Mononuclear cell (primary cell): ENCODE data around the gene RBM10. TPM values are rescaled to one million over a fixed set of nuclear protein-coding genes. Genes with fewer than 3 reads are reported as not detected.

Experiments
- H3K27me3 ChIP-seq: 2 replicates; pipeline ENCODE4 v1.6.0; 2011; ENCODE audit warnings: low read length, control low read depth; ENCODE audit not compliant: insufficient read depth
- H3K4me1 ChIP-seq: 2 replicates; pipeline ENCODE4 v1.5.1; 2011; ENCODE audit warnings: mild to moderate bottlenecking, low read length, control low read depth; ENCODE audit not compliant: insufficient read depth
- H3K4me3 ChIP-seq: 2 replicates; pipeline ENCODE4 v1.5.1; 2011; ENCODE audit warnings: mild to moderate bottlenecking, low read length, moderate library complexity
- H3K9me3 ChIP-seq: 2 replicates; pipeline ENCODE4 v1.5.1; 2011; ENCODE audit warnings: low read depth, mild to moderate bottlenecking, control low read depth, low read length
- total RNA-seq: library from RNA; depleted of rRNA; stranded (reverse); fragments of >200 nt; gene quantifications from one replicate; pipeline ENCODE4 v1.2.3, GENCODE V29; 2012

RBM10 gene
- total RNA-seq, 1 donor, result 14.4 TPM

DNA sequence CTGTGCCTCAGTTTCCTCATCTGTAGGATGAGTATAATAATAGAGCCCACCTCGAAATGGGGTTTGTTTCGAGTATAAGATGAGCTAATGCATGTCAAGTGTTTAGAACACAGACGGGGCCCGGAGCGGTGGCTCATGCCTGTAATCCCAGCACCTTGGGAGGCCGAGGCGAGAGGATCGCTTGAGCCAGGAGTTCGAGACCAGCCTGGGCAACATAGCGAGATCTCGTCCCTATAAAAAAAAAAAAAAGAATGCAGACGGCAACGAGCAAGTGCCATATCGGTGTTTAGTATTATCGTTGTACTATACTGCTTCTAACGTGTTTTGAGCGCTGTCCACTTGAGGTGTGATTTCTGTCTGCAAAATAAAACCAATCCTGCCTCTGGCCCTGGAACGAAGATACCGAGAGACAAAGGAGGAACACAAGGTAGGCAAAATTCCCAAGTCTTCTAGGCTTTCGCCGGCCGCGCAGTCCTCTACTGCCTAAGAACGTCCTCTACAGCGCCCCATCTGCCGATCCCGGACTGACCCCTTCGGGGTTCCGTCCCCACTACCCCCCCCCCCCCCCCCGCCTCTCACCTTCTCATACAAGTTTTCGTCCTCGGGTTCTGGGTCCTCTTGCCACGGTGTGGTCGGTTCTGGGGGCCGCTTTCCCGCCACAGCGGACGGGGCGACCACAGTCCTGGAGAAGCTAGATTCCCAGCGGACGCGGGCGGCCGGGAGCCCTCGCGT is 961 bp upstream of the RBM10 start:
- Histone ChIP-seq H3K4me1 (peaks cover 32% of the 10 kb centered on the region), H3K4me3 (peak overlapping the region; percentile 59), H3K9me3 (no peaks in the 10 kb centered on the region), H3K27me3 (no peaks in the 10 kb centered on the region)

GRCh38 chrX:47145395-47146120 is 537 bp downstream of the RBM10 start:
- Histone ChIP-seq H3K27me3 (no peaks in the 10 kb centered on the region), H3K4me3 (peak overlapping the region; percentile 59), H3K4me1 (peaks cover 32% of the 10 kb centered on the region), H3K9me3 (no peaks in the 10 kb centered on the region)

DNA sequence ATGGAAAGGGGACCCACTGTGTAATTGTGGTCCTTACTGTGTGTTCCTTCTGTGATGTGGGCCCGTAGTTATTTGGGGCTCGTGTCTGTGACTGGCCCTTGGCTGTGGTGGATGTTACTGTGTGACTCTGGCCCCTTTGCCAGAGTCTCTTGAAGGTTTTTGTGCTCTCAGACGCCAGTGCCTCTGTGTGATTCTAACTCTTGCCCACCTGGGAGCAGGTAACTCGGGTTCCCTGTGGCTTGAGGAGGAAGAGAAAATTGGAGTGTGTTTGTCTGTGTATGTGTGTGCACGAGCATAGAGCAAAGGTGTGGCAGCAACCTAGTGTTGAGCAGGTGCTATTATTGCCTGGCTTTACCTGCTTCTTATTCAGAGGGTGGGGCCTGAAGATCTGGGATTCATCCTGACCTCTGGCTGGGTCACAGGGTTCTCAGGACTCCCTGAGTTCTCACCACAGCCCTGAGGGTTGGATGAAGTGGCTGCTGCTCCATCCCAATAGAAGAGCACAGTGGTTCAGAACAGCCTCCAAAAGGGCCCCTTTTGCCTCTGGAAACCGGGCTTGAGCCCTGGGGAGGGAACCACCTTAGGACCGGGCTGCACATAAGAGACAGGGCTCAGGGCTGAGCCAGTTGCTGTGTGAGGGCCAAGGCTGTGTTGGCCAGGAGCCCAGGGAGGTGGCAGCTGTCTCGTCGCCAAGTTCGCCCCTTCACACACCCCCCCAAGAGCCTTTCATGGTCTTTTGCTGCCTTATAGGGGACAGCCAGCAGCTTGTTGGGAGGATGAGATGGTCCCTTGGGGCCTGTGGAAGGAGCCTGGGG is 1.3 kb downstream of the RBM10 start:
- Histone ChIP-seq H3K4me3 (peak overlapping the region; percentile 59), H3K9me3 (no peaks in the 10 kb centered on the region), H3K27me3 (no peaks in the 10 kb centered on the region), H3K4me1 (peaks cover 32% of the 10 kb centered on the region)

DNA sequence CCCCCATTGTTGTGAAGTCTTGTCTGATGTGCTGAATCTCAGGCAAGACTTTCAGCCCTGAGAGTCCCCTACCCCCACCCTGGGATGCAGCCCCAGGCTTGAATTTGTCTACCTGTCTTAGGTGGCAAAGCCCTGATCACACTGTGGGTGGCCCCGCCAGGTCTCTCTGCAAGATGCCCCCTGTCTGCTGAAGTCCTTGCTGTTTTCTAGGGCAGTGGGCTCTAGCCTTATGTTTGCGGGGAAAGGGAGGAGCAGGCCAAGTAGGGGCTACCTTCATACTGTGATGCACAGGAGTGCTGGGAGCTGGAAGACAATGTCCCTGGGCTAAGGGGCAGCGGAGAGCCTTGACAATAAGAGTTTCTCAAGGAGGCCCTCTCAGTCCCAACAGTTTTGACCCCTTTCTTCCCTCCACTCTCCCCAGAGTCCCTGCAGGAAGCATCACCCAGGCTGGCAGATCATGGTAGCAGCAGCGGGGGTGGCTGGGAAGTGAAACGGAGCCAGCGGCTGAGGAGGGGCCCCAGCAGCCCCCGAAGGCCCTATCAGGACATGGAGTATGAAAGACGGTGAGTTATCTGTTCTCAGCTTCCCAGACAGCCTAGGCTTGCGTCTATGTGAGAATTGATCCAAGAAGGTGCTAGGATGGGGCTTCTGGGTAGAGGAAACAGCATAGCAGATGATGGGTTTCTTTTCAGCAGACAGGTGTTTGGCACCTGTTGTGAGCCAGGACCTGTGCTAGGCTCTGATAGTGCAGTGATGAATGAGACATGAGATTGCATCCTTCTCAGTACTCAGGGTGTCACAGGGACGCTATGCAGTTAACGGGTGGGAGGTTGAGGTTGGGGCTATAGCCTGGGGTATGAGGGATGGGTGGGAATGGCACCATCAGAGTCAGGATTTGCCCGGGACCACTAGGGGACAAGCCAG is 2.2 kb downstream of the RBM10 start:
- Histone ChIP-seq H3K9me3 (no peaks in the 10 kb centered on the region), H3K27me3 (no peaks in the 10 kb centered on the region), H3K4me1 (peaks cover 32% of the 10 kb centered on the region), H3K4me3 (no peak overlapping the region)

DNA sequence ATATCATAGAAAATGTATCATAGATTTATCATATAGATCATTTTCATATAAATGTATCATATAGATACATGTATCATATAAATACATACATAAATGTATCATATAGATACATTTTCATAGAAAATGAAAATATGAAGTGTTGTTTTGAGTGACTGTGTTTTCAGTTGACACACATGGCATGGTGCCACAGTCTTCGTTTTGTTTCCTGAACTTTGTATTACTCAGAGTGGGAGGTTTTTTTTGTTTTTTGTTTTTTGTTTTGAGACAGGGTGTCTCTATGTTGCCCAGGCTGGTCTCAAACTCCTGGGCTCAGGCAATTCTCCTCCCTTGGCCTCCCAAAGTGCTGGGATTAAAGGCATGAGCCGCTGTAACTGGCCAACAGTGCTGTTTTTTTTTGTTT is 3.9 kb downstream of the RBM10 start:
- peaks cover 24% of the 10 kb centered on the region for H3K4me1 ChIP-seq
- no peaks in the 10 kb centered on the region for H3K27me3 ChIP-seq
- H3K4me3 ChIP-seq, result no peak overlapping the region
- no peaks in the 10 kb centered on the region for H3K9me3 ChIP-seq

- H3K9me3 ChIP-seq, result no peaks in the 10 kb centered on the region
- H3K4me3 ChIP-seq, result no peak overlapping the region
- H3K4me1 ChIP-seq, result peaks cover 15% of the 10 kb centered on the region
- no peaks in the 10 kb centered on the region for H3K27me3 ChIP-seq
Measured at GRCh38 chrX:47151435-47151834, 6.4 kb downstream of the RBM10 start.

DNA sequence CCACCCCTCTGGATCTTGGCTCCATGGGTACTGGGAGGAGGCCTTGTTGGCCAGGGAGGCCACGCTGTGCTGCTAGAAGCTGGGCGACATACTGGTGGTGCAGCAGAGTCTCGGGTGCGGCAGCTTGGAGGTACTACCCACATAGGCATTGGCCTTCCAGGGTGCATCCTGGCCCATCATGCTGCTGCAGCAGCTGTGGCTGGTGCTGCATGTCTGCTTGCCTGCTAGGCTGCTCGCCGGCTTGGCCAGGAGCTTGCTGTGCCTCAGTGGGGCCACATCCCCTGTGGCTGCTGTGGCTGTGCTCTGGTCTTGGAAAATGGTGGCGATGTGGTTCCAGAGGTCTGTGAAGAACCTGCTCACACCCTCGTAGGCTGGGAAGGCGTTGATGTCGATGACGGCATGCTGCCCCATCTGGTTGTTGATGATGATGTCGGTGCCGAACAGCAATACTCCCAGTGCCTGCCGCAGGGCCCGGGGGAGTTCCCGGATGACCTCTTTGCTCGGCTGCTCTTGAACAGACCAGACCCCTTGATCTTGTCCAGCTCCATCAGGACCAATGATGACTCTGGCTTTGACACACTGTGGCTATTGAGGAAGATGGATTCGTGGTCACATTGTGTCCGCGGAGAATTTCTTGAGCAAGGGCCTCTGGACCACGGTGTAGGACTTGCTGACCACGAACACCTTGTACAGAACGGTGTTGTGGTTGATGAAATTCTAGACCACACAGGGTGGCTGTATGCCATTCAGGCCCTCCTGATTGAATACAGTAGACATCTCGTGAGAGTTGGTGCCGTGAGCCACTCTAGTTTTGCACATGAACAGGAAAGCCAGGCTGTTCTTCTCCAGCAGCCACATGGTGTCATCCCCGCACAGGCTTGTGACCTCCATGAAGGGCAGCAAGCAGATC is 11.8 kb downstream of the RBM10 start:
- Histone ChIP-seq H3K9me3 (no peaks in the 10 kb centered on the region), H3K4me3 (no peak overlapping the region), H3K4me1 (no peaks in the 10 kb centered on the region), H3K27me3 (no peaks in the 10 kb centered on the region)

DNA sequence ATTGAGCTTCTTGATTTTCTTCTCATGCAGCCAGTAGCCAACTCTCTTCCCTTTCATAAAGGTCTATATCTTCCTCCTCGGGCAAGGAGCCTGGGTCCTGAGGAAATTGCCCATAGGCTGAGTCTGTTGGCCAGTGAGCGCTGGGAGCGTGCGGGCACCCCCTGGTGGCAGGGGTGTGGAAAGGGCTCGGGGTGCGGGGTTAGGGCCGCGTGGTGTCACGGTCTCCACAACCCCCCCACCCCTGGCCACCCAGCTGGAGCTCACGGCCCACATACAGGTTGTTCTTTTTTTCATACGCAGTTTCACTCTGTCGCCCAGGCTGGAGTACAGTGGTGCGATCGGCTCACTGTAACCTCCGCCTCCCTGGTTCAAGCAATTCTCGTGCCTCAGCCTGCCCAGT is 13.1 kb downstream of the RBM10 start:
- no peaks in the 10 kb centered on the region for H3K4me1 ChIP-seq
- H3K27me3 ChIP-seq, result no peaks in the 10 kb centered on the region
- no peaks in the 10 kb centered on the region for H3K9me3 ChIP-seq
- H3K4me3 ChIP-seq, result no peak overlapping the region

- no peaks in the 10 kb centered on the region for H3K27me3 ChIP-seq
- H3K4me1 ChIP-seq, result no peaks in the 10 kb centered on the region
- H3K9me3 ChIP-seq, result no peaks in the 10 kb centered on the region
- H3K4me3 ChIP-seq, result no peak overlapping the region
Measured at GRCh38 chrX:47158781-47159180, 13.8 kb downstream of the RBM10 start.

DNA sequence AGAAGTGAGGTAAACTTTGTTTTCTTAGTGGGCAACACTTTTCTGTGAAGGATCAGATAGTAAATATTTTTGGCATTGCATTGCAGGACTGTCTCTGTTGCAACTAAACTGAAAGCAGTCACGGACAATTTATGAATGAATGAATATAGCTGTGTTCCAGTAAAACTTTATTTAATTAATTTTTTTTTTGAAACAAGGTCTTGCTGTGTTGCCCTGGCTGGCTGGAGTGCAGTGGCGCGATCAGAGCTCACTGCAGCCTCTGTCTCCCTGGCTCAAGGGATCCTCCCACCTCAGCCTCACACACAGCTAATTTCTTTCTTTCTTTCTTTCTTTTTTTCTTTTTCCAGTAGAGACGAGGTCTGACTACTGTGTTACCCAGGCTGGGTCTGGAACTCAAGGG is 15.8 kb downstream of the RBM10 start:
- Histone ChIP-seq H3K9me3 (no peaks in the 10 kb centered on the region), H3K27me3 (no peaks in the 10 kb centered on the region), H3K4me1 (no peaks in the 10 kb centered on the region)

DNA sequence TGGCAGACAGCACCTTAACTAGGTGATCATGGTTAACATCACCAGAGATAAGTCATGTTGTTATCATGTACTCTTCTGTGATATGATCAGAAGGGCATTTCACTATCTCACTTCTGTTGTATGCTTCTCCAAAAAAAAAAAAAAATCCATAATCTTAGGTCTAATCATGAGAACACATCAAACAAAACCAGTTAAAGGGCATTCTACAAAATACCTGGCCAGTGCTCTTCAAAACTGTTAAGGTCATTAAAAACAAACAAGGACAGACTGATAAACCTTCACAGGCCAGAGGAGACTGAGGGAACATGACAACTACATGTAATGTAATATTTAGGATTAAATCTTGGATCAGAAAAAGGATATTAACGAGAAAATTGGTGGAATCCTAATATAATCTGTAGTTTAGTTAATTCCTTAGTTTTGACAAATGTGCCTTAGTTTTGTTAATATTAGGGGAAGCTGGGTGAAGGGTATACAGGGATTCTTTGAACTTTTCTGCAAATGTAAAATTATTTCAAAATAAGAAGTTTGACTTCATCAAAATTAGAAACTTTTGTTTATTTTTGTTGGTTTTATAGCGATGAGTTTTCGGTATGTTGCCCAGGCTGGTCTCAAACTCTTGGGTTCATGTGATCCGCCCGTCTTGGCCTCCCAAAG is 18.0 kb downstream of the RBM10 start:
- H3K4me1 ChIP-seq, result no peaks in the 10 kb centered on the region
- H3K4me3 ChIP-seq, result no peak overlapping the region
- H3K27me3 ChIP-seq, result no peaks in the 10 kb centered on the region
- no peaks in the 10 kb centered on the region for H3K9me3 ChIP-seq

More for the DNA sequence above, 15.8 kb downstream of the RBM10 start:
- H3K4me3 ChIP-seq, result no peak overlapping the region

DNA sequence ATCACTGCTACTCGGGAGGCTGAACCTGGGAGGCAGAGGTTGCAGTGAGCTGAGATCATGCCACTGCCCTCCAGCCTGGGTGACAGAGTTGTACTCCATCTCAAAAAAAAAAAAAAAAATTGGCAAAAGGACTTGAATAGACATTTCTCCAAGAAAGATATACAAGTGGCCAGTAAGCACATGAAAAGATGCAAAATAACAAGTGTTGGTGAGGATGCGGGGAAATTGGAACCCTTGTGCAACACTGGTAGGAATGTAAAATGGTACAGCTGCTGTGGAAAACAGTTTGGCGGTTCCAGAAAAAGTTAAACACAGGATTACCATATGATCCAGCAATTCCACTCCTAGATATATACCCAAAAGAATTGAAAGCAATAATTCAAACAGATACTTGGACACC is 19.4 kb downstream of the RBM10 start:
- no peaks in the 10 kb centered on the region for H3K4me1 ChIP-seq
- H3K4me3 ChIP-seq, result no peak overlapping the region
- no peaks in the 10 kb centered on the region for H3K27me3 ChIP-seq
- H3K9me3 ChIP-seq, result no peaks in the 10 kb centered on the region

- Histone ChIP-seq H3K27me3 (no peaks in the 10 kb centered on the region), H3K4me3 (no peak overlapping the region), H3K9me3 (no peaks in the 10 kb centered on the region), H3K4me1 (no peaks in the 10 kb centered on the region)
Measured at GRCh38 chrX:47166126-47166525, 21.1 kb downstream of the RBM10 start.
